Left renal cortex interstitium (tissue), 4 donors: ENCODE data around the gene OVCH1. TPM values are rescaled to one million over a fixed set of nuclear protein-coding genes. Genes with fewer than 3 reads are reported as not detected.
"Not testable (repeated sequence)": the region's sequence is repeated elsewhere in the genome, so short reads cannot be mapped to it uniquely, and the experiment has no call there.

Experiments used
- DNase-seq, 4 donors: peaks; one replicate each; pipeline ENCODE4 v3.0.0-alpha.2; 2013; ENCODE audit warnings: low read depth in 4 of 4, low spot score in 2 of 4, missing footprints in 1 of 4
- polyA plus RNA-seq, 4 donors: library from polyadenylated mRNA; unstranded; fragments of 120-200 nt; gene quantifications; one replicate each; pipeline ENCODE4 v1.2.1, GENCODE V29; 2013; ENCODE audit not compliant: insufficient read length in 4 of 4

OVCH1 gene
- polyA plus RNA-seq, 4 donors, result 0.17 to 0.89 (median 0.57) TPM

DNA sequence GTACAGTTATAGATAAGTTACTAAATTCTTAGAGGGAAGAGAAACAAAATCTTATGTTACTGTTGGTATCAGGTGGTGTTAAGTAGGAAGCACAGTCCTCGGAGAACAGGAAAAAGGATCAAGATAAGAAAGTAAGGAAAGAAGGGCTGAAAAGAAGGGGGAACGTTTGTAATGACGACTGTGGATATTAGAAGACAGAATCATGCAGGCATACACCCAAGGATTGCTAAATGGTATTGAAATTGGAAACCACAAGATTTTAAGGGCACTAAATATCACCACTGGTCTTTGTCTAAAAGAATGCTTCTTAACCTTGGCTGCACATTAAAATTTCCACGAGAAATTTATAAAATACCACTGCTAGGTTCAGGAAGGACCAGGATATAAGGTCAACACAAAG is 82.4 kb downstream of the OVCH1 start:
- no peak for DNase-seq

- DNase-seq, result no peak
Observed at GRCh38 chr12:29414368-29414767, 83.1 kb downstream of the OVCH1 start.

GRCh38 chr12:29405561-29405960 is 91.9 kb downstream of the OVCH1 start:
- DNase-seq, result no peak

DNA sequence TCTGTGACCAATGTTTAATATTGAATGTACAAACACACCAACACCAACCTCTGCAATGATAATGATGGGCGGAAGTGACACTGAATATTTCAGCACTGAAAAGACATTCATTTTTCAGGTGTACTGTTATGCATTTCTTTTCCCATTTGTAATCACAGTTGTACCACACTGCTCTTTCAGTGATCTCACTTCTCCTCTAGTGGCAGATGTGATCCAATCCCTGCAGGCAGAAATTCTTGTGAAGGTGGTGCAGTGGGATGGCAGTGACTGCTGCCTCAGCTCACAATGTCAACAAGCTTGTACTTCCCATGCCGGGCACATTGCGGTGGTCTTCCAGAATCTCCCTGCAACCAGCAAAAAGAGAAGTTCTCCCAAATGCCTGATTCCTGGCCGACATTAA is 93.5 kb downstream of the OVCH1 start:
- no peak for DNase-seq

- DNase-seq, result no peak
Observed at GRCh38 chr12:29402437-29402836, 95.0 kb downstream of the OVCH1 start.

GRCh38 chr12:29398495-29398894 is 99.0 kb downstream of the OVCH1 start:
- DNase-seq, result no peak

DNA sequence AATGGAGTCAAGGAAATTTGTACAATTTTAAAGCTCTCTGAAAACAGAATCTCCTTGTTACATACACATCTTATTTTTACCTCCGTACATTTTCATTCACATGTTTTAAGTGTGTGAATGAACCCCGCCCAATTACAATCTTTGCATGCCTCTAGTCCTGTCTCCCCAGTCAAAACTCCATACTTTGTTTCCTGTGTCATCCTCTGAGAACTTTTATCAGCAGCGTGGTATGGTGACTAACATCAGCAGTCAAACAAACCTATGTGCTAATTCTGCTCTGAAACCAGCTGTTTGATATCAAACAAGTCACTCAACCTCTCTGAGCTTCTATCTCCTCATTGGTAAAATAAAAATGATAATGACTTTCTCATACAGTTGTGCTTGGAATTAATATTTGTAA is 100.7 kb downstream of the OVCH1 start:
- no peak for DNase-seq

DNA sequence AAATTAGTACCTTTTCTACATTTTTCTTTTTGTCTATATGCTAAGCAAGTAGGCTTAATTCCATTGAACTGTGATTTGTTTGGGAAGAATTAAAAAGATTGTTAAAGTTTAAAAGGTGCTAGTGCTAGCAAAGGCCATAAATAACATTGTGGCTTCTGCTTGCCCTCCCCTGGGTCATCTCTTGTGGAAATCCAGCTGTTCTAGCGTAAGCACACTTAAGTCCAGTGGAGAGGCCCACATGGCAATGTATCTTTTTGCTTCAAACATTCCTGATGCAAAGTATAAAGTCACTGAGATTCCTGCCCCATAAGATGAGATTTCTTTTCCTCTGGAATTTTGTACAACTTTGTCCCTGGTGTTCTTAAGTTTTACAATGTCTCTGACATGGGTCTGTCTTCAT is 102.1 kb downstream of the OVCH1 start:
- DNase-seq, result no peak

DNA sequence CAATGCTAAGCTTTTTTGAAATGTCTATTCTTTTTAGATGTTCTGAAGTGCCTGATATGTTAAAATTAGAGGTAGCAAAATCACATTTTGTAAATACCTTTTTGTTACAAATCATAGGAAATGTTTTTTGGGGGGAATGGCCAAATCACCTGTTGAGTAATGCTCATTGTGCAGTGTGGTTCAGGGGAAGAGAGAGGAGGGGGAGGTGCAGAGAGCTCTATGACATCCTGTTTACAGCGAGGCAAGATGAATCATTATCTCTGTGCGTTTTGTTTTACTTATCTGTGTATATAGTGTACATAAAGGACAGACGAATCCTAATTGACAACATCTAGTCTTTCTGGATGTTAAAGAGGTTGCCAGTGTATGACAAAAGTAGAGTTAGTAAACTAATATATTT is 107.1 kb downstream of the OVCH1 start:
- DNase-seq, result not testable (repeated sequence)

- no peak for DNase-seq
Observed at GRCh38 chr12:29389295-29389919, 108.1 kb downstream of the OVCH1 start.

GRCh38 chr12:29386084-29386680 is 111.3 kb downstream of the OVCH1 start:
- DNase-seq, result not testable (repeated sequence)

- DNase-seq, result not testable (repeated sequence)
Observed at GRCh38 chr12:29385194-29385593, 112.3 kb downstream of the OVCH1 start.

- DNase-seq, result no peak
Observed at GRCh38 chr12:29382251-29382650, 115.2 kb downstream of the OVCH1 start.

DNA sequence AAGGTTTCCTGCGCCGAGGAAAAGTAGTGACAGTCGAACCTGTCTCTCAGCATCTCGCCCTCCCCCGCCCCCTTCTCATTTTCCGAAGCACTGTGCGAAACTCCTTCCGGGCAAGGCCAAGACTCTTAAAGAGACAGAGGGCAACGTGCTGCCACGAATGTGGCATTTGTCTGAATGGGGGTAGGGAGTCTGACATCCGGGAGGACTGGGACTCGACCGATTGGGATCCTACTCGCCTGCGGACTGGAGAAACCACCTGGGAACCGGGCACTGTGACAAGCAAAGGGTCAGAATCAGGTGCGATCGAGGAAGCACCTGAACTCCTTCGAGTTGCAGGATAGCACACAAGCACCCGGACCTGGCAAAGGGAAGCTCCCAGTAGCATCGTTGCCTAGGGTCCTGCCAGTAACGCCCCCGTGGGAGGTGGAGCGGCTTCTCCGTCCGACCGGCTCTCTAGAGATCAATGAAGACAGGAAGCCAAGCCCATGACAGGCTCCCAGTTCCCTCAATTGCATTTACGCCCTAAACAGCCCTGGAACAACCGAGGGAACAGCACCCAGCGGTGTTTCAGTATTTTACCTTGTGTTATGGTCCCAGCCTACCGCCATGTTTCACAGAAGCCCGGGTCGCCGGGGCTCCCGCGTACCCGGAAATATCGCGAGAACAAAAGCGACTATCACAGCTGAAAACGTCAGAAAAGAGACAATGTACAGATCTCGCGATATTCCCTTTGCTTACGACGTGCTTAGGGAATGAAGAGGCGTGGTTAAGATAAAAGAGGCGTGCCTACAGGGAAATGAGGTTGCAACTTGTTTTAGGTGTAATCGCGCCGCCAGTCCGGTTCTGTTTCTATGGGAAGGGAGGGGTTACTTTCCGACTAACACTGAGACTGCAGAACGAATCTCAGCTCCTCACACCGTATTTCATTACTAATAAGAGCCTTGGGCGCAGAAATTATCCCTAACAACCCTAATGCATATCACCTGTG is 116.7 kb downstream of the OVCH1 start, which contains the start of gene ERGIC2:
Gene ERGIC2, minus strand, starts transcription at position 637 of the 988 bp plus-strand sequence. CDS start 9,539 bp downstream, outside the sequence.
- peak; percentile 98 to 99 (median 98) for DNase-seq

Other genes starting within 250 kb of the OVCH1 start
- gene ERGIC2, start 116.5 kb downstream of the OVCH1 start, polyA plus RNA-seq, result 100 to 1,000 TPM in 3 of 4 donors, 10 to 100 TPM in 1; 91.0 to 112 (median 105) TPM